Muscle of arm (tissue), 14 donors: ENCODE data around the gene FDPS. TPM values are rescaled to one million over a fixed set of nuclear protein-coding genes. Genes with fewer than 3 reads are reported as not detected.

Experiments used
- DNase-seq: peaks from one replicate; pipeline ENCODE4 v3.0.0-alpha.2; 2013
- long read RNA-seq, 11 donors: transcript quantifications; one replicate each; lab custom pipeline, GENCODE V29; 2026
- polyA plus RNA-seq, 12 donors: library from polyadenylated mRNA; unstranded; fragments of 120-200 nt; gene quantifications; one replicate each; pipeline ENCODE4 v1.2.1, GENCODE V29; 2013; ENCODE audit not compliant: insufficient read length in 12 of 12

Gene FDPS
- polyA plus RNA-seq: 100 to 1,000 TPM in 8 of 12 donors, 10 to 100 TPM in 3, not detected in 1; 83.9 to 131 (median 107) TPM
- long read RNA-seq, donor 1, transcript FDPS-206 (10 exons, 1,178 nt): major isoform, 25 of 277 reads
- long read RNA-seq, donor 1, transcript FDPS-203 (10 exons, 1,256 nt): minor isoform, 14 of 277 reads
- long read RNA-seq, donor 1, transcript FDPS-214 (2 exons, 475 nt): minor isoform, 18 of 277 reads
- long read RNA-seq, donor 1, partial matches to known transcripts: 211 of 277 reads
- long read RNA-seq, donor 1, other reads (novel, unspliced or antisense): 0 of 277 reads
- long read RNA-seq, donor 2, transcript FDPS-206 (10 exons, 1,178 nt): major isoform, 17 of 74 reads
- long read RNA-seq, donor 2, transcript FDPS-203 (10 exons, 1,256 nt): minor isoform, 13 of 74 reads
- long read RNA-seq, donor 2, transcript FDPS-214 (2 exons, 475 nt): minor isoform, 5 of 74 reads
- long read RNA-seq, donor 2, transcript FDPS-221 (10 exons, 1,198 nt): minor isoform, 5 of 74 reads
- long read RNA-seq, donor 2, partial matches to known transcripts: 27 of 74 reads
- long read RNA-seq, donor 2, other reads (novel, unspliced or antisense): 0 of 74 reads
- long read RNA-seq, donor 3, transcript FDPS-206 (10 exons, 1,178 nt): major isoform, 7 of 30 reads
- long read RNA-seq, donor 3, partial matches to known transcripts: 18 of 30 reads
- long read RNA-seq, donor 3, other reads (novel, unspliced or antisense): 0 of 30 reads
- long read RNA-seq, donor 4, transcript FDPS-206 (10 exons, 1,178 nt): major isoform, 6 of 31 reads
- long read RNA-seq, donor 4, partial matches to known transcripts: 15 of 31 reads
- long read RNA-seq, donor 4, other reads (novel, unspliced or antisense): 0 of 31 reads
- long read RNA-seq, donor 5, transcript FDPS-203 (10 exons, 1,256 nt): minor isoform, 17 of 116 reads
- long read RNA-seq, donor 5, transcript FDPS-206 (10 exons, 1,178 nt): major isoform, 25 of 116 reads
- long read RNA-seq, donor 5, partial matches to known transcripts: 62 of 116 reads
- long read RNA-seq, donor 5, other reads (novel, unspliced or antisense): 0 of 116 reads
- long read RNA-seq, donor 6, transcript FDPS-206 (10 exons, 1,178 nt): major isoform, 15 of 55 reads
- long read RNA-seq, donor 6, transcript FDPS-214 (2 exons, 475 nt): minor isoform, 5 of 55 reads
- long read RNA-seq, donor 6, transcript FDPS-203 (10 exons, 1,256 nt): minor isoform, 7 of 55 reads
- long read RNA-seq, donor 6, partial matches to known transcripts: 27 of 55 reads
- long read RNA-seq, donor 6, other reads (novel, unspliced or antisense): 0 of 55 reads
- long read RNA-seq, donor 7, transcript FDPS-214 (2 exons, 475 nt): minor isoform, 6 of 30 reads
- long read RNA-seq, donor 7, transcript FDPS-203 (10 exons, 1,256 nt): minor isoform, 6 of 30 reads
- long read RNA-seq, donor 7, transcript FDPS-206 (10 exons, 1,178 nt): major isoform, 8 of 30 reads
- long read RNA-seq, donor 7, partial matches to known transcripts: 10 of 30 reads
- long read RNA-seq, donor 7, other reads (novel, unspliced or antisense): 0 of 30 reads
- long read RNA-seq, donor 8, transcript FDPS-206 (10 exons, 1,178 nt): major isoform, 21 of 114 reads
- long read RNA-seq, donor 8, transcript FDPS-221 (10 exons, 1,198 nt): minor isoform, 5 of 114 reads
- long read RNA-seq, donor 8, transcript FDPS-203 (10 exons, 1,256 nt): minor isoform, 8 of 114 reads
- long read RNA-seq, donor 8, partial matches to known transcripts: 70 of 114 reads
- long read RNA-seq, donor 8, other reads (novel, unspliced or antisense): 0 of 114 reads
- long read RNA-seq, donor 9, transcript FDPS-214 (2 exons, 475 nt): minor isoform, 5 of 52 reads
- long read RNA-seq, donor 9, transcript FDPS-206 (10 exons, 1,178 nt): major isoform, 12 of 52 reads
- long read RNA-seq, donor 9, transcript FDPS-203 (10 exons, 1,256 nt): minor isoform, 8 of 52 reads
- long read RNA-seq, donor 9, partial matches to known transcripts: 22 of 52 reads
- long read RNA-seq, donor 9, other reads (novel, unspliced or antisense): 0 of 52 reads
- long read RNA-seq, donor 10, transcript FDPS-203 (10 exons, 1,256 nt): minor isoform, 7 of 68 reads
- long read RNA-seq, donor 10, transcript FDPS-206 (10 exons, 1,178 nt): major isoform, 15 of 68 reads
- long read RNA-seq, donor 10, partial matches to known transcripts: 38 of 68 reads
- long read RNA-seq, donor 10, other reads (novel, unspliced or antisense): 0 of 68 reads
- long read RNA-seq, donor 11, transcript FDPS-203 (10 exons, 1,256 nt): minor isoform, 14 of 97 reads
- long read RNA-seq, donor 11, transcript FDPS-214 (2 exons, 475 nt): minor isoform, 6 of 97 reads
- long read RNA-seq, donor 11, transcript FDPS-206 (10 exons, 1,178 nt): major isoform, 23 of 97 reads
- long read RNA-seq, donor 11, partial matches to known transcripts: 44 of 97 reads
- long read RNA-seq, donor 11, other reads (novel, unspliced or antisense): 0 of 97 reads

- peak; percentile 99 for DNase-seq
Observed at GRCh38 chr1:155308493-155309422, at the start of gene FDPS. TSS of gene FDPS (plus strand) at chr1:155308866. CDS start at chr1:155309790, 924 bp downstream.

- DNase-seq: no peak
Observed at GRCh38 chr1:155260276-155260675, 48.4 kb upstream of the FDPS start.

GRCh38 chr1:155261493-155261851, 47.2 kb upstream of the FDPS start:
- no peak for DNase-seq

- DNase-seq: peak; percentile 96
Observed at GRCh38 chr1:155261852-155262673, 46.6 kb upstream of the FDPS start, which contains the start of gene SCAMP3. TSS of gene SCAMP3 (minus strand) at chr1:155262360. CDS start at chr1:155262151, 209 bp downstream.

- DNase-seq: no peak
Observed at GRCh38 chr1:155263067-155263466, 45.6 kb upstream of the FDPS start.

- DNase-seq: no peak
Observed at GRCh38 chr1:155266553-155266952, 42.1 kb upstream of the FDPS start.

- no peak for DNase-seq
Observed at GRCh38 chr1:155267373-155267772, 41.3 kb upstream of the FDPS start.

- DNase-seq: no peak
Observed at GRCh38 chr1:155268630-155269029, 40.0 kb upstream of the FDPS start.

GRCh38 chr1:155269381-155269780, 39.3 kb upstream of the FDPS start:
- no peak for DNase-seq

GRCh38 chr1:155272466-155273342, 36.0 kb upstream of the FDPS start:
- peak; percentile 53 for DNase-seq

- peak; percentile 96 for DNase-seq
Observed at GRCh38 chr1:155273343-155274245, 35.1 kb upstream of the FDPS start, which contains the start of gene CLK2. TSS of gene CLK2 (minus strand) at chr1:155273504. CDS start at chr1:155270977, 2,527 bp downstream.

GRCh38 chr1:155277070-155277901, 31.4 kb upstream of the FDPS start, which contains the start of gene HCN3:
TSS of gene HCN3 (plus strand) at chr1:155277463. CDS start at chr1:155277591, 128 bp downstream.
- peak; percentile 99 for DNase-seq

GRCh38 chr1:155277902-155278688, 30.6 kb upstream of the FDPS start:
- peak; percentile 54 for DNase-seq
